HG02970 (cell line): ENCODE results near the gene APOC4.

Experiments used
- ATAC-seq: cut with Tn5 transposase; IDR thresholded peaks from one replicate; pipeline ENCODE4 v1.9.1; 2021; ENCODE audit warnings: mild to moderate bottlenecking, moderate library complexity, moderate number of reproducible peaks; ENCODE audit not compliant: unreplicated experiment, low FRiP score

APOC4 gene

GRCh38 chr19:44992336-44993163 is 50.5 kb downstream of the APOC4 start:
- ATAC-seq = no peak

GRCh38 chr19:44993526-44993925 is 51.5 kb downstream of the APOC4 start:
- no peak for ATAC-seq

- no peak for ATAC-seq
Observed at GRCh38 chr19:44993926-44994537, 52.0 kb downstream of the APOC4 start.
